Posterior cingulate gyrus (tissue), 11 donors: ENCODE measurements around the gene UGT1A6.
"Not testable (repeated sequence)": the region's sequence is repeated elsewhere in the genome, so short reads cannot be mapped to it uniquely, and the experiment has no call there.

Source experiments
- DNase-seq, 10 donors: peaks; one replicate each; pipeline versions ENCODE4 v3.0.0 to v3.0.0-alpha.2; 2020 to 2021; ENCODE audit warnings: mixed read lengths in 3 of 10
- intact Hi-C: fragments of 100-400 bp; cut with DNase I; formaldehyde crosslinking; loops from one replicate; pipeline ENCODE4 v1.15.1; 2023

UGT1A6 gene

GRCh38 chr2:233684640-233685039 is 8.1 kb upstream of the UGT1A6 start:
- DNase-seq = no peak
- intact Hi-C loops = no loop called here

- no peak for DNase-seq
- intact Hi-C loops = no loop called here
These were observed 5.8 kb upstream of the UGT1A6 start for GRCh38 chr2:233686928-233687327.

GRCh38 chr2:233688341-233688740 is 4.3 kb upstream of the UGT1A6 start:
- intact Hi-C loops = no loop called here
- DNase-seq = no peak

GRCh38 chr2:233689031-233689430 is 3.7 kb upstream of the UGT1A6 start:
- intact Hi-C loops = no loop called here
- DNase-seq = no peak

- intact Hi-C loops = no loop called here
- no peak for DNase-seq
These were observed 3.2 kb upstream of the UGT1A6 start for GRCh38 chr2:233689501-233689900.

- intact Hi-C loops = no loop called here
These were observed 2.2 kb upstream of the UGT1A6 start for GRCh38 chr2:233690444-233690843.

GRCh38 chr2:233691443-233692433 is 952 bp upstream of the UGT1A6 start:
- intact Hi-C loops = no loop called here
- DNase-seq = no peak

More at GRCh38 chr2:233690444-233690843, 2.2 kb upstream of the UGT1A6 start:
- no peak for DNase-seq

- intact Hi-C loops = no loop called here
These were observed 1.3 kb downstream of the UGT1A6 start for GRCh38 chr2:233693963-233694362.

GRCh38 chr2:233698740-233699139 is 6.0 kb downstream of the UGT1A6 start:
- intact Hi-C loops = no loop called here
- DNase-seq = no peak

More at GRCh38 chr2:233693963-233694362, 1.3 kb downstream of the UGT1A6 start:
- no peak for DNase-seq

- intact Hi-C loops = no loop called here
- DNase-seq = no peak
These were observed 6.8 kb downstream of the UGT1A6 start for GRCh38 chr2:233699424-233700027.

- intact Hi-C loops = no loop called here
These were observed 7.4 kb downstream of the UGT1A6 start for GRCh38 chr2:233700028-233700635.

GRCh38 chr2:233700842-233701241 is 8.2 kb downstream of the UGT1A6 start:
- DNase-seq, intact Hi-C loops: not testable (repeated sequence)

More at GRCh38 chr2:233700028-233700635, 7.4 kb downstream of the UGT1A6 start:
- no peak for DNase-seq

GRCh38 chr2:233702238-233702637 is 9.5 kb downstream of the UGT1A6 start:
- intact Hi-C loops = no loop called here
- no peak for DNase-seq

- DNase-seq = no peak
- intact Hi-C loops = no loop called here
These were observed 13.3 kb downstream of the UGT1A6 start for GRCh38 chr2:233705911-233706506.

- intact Hi-C loops = no loop called here
These were observed 14.0 kb downstream of the UGT1A6 start for GRCh38 chr2:233706720-233707119.

GRCh38 chr2:233707940-233708644 is 15.4 kb downstream of the UGT1A6 start:
- intact Hi-C loops = no loop called here
- DNase-seq = no peak

More at GRCh38 chr2:233706720-233707119, 14.0 kb downstream of the UGT1A6 start:
- DNase-seq = no peak

GRCh38 chr2:233708942-233709341 is 16.3 kb downstream of the UGT1A6 start:
- no peak for DNase-seq
- intact Hi-C loops = no loop called here

GRCh38 chr2:233711312-233712008 is 18.8 kb downstream of the UGT1A6 start:
- intact Hi-C loops = loop anchor here (5.0 kb wide), 1 partner anchor 264 kb away; no protein-coding TSS in a partner anchor
- peak; percentile 18 to 95 (median 79) for DNase-seq

GRCh38 chr2:233712611-233713261 is 20.0 kb downstream of the UGT1A6 start, which contains the start of gene UGT1A5:
UGT1A5 (plus strand) TSS chr2:233712907; CDS start chr2:233712992, 85 bp downstream.
- peak in 1 of 10 donors; percentile 62 for DNase-seq
- intact Hi-C loops = loop anchor here (5.0 kb wide), 1 partner anchor 265 kb away; no protein-coding TSS in a partner anchor
